Bronchial epithelial cell (primary cell): ENCODE measurements around the gene CACNA1F. TPM values are rescaled to one million over a fixed set of nuclear protein-coding genes. Genes with fewer than 3 reads are reported as not detected.

Experiments
- DNase-seq: peaks from one replicate; pipeline ENCODE4 v3.0.0-alpha.2; 2010; ENCODE audit warnings: low read depth
- FAIRE-seq: peaks from 2 replicates; lab custom pipeline; 2011; peaks lifted over from hg19 to GRCh38; lab: Jason Lieb, UNC
- H3K27me3 ChIP-seq: 2 replicates; pipeline ENCODE4 v1.5.1; 2011; ENCODE audit warnings: low read length; ENCODE audit not compliant: control insufficient read depth, insufficient read depth
- H3K36me3 ChIP-seq: 2 replicates; pipeline ENCODE4 v1.5.1; 2011; ENCODE audit warnings: low read length; ENCODE audit not compliant: control insufficient read depth, insufficient read depth
- H3K4me3 ChIP-seq: 2 replicates; pipeline ENCODE4 v1.5.1; 2011; ENCODE audit warnings: mild to moderate bottlenecking, low read depth, low read length, control low read depth
- total RNA-seq: library from RNA; depleted of rRNA; stranded (reverse); fragments of >200 nt; gene quantifications from 2 replicates; pipeline ENCODE4 v1.2.1, GENCODE V29; 2014
- TF ChIP-seq, protein P1 (sequence below): IDR thresholded peaks from 2 replicates; pipeline ENCODE4 v1.5.1; 2011; ENCODE audit warnings: mild to moderate bottlenecking, moderate library complexity, low read length, control low read depth, inconsistent platforms; ENCODE audit not compliant: insufficient read depth, severe bottlenecking

The CACNA1F gene
- total RNA-seq, 1 donor from 2014 or later: under 0.01 TPM

DNA sequence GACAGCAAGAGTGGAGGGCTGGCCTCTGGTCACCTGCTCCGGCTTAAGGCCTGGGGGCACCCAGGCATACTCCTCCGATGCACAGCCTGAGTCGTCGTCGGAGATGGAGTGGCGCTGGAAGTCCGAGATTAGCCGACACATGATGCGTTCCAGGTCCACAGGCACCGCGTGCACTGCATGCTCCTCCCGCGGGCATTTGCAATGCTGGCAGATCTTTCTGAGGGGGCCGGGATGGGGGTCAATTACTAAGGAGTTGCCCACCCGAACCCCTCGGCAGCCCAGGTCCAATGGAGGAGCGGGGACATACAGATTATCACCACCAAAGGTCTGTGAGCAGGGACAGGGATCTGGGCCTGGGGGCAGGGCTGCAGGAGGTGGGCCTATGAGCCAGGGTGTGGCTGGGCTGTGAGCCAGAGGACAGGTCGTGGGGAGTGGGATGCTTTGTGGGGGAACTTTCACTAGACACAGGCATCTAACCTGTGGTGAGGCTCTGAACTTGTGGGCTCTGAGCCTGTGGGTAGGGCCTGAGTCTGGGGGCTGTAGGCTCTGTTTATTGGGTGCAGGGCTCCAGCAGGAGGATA, 49.3 kb downstream of the CACNA1F start:
- DNase-seq (no peak), FAIRE-seq (no peak)
- Histone ChIP-seq H3K27me3 (no peaks in the 10 kb centered on the region), H3K36me3 (peaks cover 15% of the 10 kb centered on the region), H3K4me3 (peak overlapping the region; percentile 19)
- TF ChIP-seq, protein P1, sequence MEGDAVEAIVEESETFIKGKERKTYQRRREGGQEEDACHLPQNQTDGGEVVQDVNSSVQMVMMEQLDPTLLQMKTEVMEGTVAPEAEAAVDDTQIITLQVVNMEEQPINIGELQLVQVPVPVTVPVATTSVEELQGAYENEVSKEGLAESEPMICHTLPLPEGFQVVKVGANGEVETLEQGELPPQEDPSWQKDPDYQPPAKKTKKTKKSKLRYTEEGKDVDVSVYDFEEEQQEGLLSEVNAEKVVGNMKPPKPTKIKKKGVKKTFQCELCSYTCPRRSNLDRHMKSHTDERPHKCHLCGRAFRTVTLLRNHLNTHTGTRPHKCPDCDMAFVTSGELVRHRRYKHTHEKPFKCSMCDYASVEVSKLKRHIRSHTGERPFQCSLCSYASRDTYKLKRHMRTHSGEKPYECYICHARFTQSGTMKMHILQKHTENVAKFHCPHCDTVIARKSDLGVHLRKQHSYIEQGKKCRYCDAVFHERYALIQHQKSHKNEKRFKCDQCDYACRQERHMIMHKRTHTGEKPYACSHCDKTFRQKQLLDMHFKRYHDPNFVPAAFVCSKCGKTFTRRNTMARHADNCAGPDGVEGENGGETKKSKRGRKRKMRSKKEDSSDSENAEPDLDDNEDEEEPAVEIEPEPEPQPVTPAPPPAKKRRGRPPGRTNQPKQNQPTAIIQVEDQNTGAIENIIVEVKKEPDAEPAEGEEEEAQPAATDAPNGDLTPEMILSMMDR: no peak

DNA sequence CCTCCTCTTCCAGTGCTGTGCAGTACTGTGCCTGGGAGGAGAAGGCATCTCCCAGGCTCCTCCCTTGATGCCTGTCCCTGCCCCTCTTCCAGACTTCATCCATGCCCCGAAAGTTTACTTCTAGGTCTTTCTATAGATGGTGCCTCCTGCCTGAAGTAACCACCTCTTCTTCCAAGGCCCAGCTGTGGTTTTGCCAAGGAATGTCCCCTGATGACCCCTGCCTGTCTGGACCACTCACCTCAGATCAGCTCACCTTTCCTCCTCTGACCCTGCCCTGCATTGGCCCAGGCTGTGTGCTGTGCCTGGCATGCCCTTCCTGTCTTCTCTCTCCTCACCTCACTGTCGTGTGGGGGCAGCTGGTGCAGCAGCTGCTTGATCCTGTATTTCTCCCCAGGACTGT, 53.8 kb downstream of the CACNA1F start:
- FAIRE-seq: peak; percentile 13
- no peaks in the 10 kb centered on the region for H3K27me3 ChIP-seq
- H3K36me3 ChIP-seq: peaks cover 20% of the 10 kb centered on the region
- H3K4me3 ChIP-seq: no peak overlapping the region
- TF ChIP-seq, protein P1: no peak
- no peak for DNase-seq

DNA sequence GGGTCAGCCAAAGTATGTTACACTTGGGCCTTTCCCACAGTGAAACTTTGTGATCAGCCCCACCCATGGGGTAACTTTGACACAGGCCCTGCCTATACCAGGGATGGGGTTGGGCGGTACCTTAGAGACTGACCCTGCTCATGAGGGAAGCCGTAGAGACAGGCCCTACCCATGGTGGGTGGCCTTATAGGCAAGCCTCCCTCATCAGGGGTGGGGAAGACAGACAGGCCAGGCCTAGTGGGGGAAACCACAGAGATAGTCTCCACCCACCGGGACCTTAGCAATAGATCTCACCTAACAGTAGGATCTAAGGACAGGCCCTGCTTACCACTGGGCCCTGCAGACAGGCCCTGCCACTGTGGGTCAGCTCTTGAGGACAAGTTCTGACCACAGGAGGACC, 54.6 kb downstream of the CACNA1F start:
- DNase-seq (no peak), FAIRE-seq (no peak)
- Histone ChIP-seq H3K27me3 (no peaks in the 10 kb centered on the region), H3K4me3 (no peak overlapping the region), H3K36me3 (peaks cover 24% of the 10 kb centered on the region)
- TF ChIP-seq, protein P1: no peak

DNA sequence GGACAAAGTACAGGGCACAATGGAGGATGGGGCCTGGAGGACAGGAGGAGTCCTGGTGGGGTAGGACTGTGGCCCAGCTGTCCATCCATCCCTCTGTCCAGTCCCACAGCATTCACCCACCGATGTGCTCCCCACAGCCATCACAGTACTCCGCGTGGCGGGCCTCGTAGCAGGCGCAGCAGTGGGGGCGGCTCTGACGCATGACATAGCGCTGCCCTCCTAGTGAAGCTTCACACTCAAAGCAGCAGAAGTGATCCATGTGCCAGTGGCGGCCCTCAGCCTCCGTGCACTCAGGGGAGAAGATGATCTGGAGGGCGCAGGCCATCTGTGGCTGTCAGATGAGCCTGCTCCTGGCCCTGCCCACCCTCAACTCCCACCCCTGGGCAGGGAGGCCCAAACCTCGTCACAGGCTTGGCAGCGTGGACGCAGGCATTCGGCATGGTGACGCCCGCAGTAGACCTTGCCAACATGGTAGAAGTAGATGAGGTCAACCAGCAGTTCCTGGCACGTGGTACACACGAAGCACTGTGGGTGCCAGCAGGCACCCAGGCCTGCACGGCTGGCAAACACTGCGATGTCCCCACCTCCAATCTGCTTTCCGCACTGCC, 55.2 kb downstream of the CACNA1F start:
- FAIRE-seq: no peak

DNA sequence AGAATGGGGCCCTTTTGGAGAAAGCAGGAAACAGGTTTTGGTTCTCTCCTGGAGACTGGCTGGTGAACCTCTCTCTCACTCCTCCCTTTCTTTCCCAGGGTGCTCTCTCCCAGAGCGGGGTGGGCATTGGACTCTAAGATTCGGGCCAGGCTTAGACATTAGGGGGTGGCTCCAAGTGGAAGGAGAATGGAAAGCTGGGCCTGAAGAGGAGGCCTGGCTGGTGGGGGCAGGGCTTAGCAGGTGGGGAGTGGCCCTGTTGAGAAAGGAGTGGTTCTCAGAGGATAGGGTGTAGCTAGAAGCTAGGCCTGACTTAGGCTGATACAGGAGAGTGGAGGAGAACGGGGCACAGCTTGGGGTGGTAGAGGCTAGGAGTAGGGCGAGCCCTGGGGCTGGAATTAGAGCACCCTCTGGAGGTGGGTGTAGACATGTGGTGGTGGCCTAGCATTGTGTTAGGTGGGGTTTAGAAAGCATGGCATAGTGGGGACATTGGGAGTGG, 55.8 kb downstream of the CACNA1F start:
- DNase-seq (peak; percentile 52), FAIRE-seq (no peak)
- H3K27me3 ChIP-seq: no peaks in the 10 kb centered on the region
- no peak overlapping the region for H3K4me3 ChIP-seq
- peaks cover 23% of the 10 kb centered on the region for H3K36me3 ChIP-seq
- TF ChIP-seq, protein P1: peak; percentile 40

More for the DNA sequence above, 55.2 kb downstream of the CACNA1F start:
- Histone ChIP-seq H3K4me3 (no peak overlapping the region), H3K36me3 (peaks cover 25% of the 10 kb centered on the region), H3K27me3 (no peaks in the 10 kb centered on the region)
- DNase-seq: no peak
- TF ChIP-seq, protein P1: no peak
